ENCODE data around the gene HMGCL.

Gene HMGCL

DNA sequence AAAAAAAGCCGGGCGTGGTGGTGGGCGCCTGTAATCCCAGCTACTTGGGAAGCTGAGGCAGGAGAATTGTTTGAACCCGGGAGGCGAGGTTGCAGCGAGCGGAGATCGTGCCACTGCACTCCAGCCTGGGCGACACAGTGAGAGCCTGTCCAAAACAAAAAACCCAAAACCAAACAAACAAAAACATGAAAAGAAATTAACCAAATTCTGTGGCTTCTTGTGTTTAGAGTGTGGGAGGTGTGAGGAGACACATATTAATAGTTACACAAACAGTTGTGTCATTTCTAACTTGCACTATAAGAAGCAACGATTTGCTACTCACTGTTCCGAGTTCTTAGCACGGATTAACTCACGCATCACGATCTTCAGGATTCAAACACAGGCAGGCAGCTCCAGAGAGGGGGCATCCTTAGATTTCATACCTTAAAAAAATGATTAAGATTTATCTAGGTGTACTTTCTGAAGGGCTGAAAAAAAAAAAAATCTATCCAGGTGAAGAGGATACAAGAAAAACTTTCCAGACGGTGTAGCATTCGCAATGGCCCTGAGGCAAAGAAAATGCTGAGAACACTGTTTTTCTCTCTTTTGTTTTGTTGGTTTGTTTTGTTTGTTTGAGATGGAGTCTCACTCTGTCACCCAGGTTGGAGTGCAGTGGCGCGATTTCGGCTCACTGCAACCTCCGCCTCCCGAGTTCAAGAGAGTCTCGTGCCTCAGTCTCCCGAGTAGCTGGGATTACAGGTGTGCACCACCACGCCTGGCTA, 713 bp upstream of the HMGCL start:
- Histone ChIP-seq H3K18ac (ENCODE audit: low read length) (no peak overlapping the region), H3K9ac (ENCODE audit: low read length) (no peak overlapping the region), H3K4ac (ENCODE audit: low read depth, low read length) (peak overlapping the region; percentile 27), H2AK5ac (ENCODE audit: low read length) (no peak overlapping the region), H2BK5ac (ENCODE audit: low read length) (no peak overlapping the region), H3K27ac (ENCODE audit: low read depth, low read length) (no peak overlapping the region), H3K23ac (ENCODE audit: low read length) (no peak overlapping the region), H3K4me3 (ENCODE audit: low read length) (no peak overlapping the region), H3K79me1 (ENCODE audit: low read length) (peaks cover 2% of the 10 kb centered on the region), H4K8ac (ENCODE audit: low read depth, low read length) (peak overlapping the region; percentile 68), H4K5ac (ENCODE audit: low read length) (no peak overlapping the region), H3K56ac (ENCODE audit: low read length) (peak overlapping the region; percentile 42), H3K36me3 (ENCODE audit: control insufficient read depth, insufficient read depth, low read length) (no peaks in the 10 kb centered on the region), H2BK120ac (ENCODE audit: low read depth, low read length) (no peak overlapping the region), H3K79me2 (ENCODE audit: control insufficient read depth, insufficient read depth, low read length) (no peaks in the 10 kb centered on the region), H3K4me1 (ENCODE audit: control insufficient read depth, low read depth, low read length) (peaks cover 2% of the 10 kb centered on the region), H2BK15ac (replicated peaks; ENCODE audit: low read depth) (no peak overlapping the region), H3K4me2 (ENCODE audit: low read length) (no peak overlapping the region), H3K27me3 (ENCODE audit: insufficient read depth, low read length, poor library complexity) (no peaks in the 10 kb centered on the region)
- no CpG with 5 or more reads among the region's 24 CpGs for WGBS (ENCODE audit: extremely low coverage, insufficient coverage, low lambda C conversion rate)
- DNase-seq = no peak

DNA sequence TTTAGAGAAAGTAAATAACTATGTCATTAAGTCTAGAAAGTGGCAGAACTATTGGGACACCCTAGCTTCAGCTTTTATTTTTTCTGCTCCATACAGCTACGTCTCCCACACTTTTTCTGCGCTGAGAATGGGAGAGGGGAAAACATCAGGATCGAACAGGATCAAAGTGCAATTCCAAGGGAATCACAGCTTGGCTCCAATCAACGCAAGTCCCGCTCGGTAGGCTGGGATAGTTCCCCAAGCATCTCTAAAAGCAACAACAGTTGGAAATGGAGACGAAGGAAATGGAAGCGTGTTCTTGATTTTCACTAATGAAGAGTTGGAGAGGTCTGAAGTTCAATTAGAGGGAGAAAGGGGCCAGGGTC, 536 bp downstream of the HMGCL start:
- no peak for DNase-seq
- H3K23ac ChIP-seq (ENCODE audit: low read length) = no peak overlapping the region
- peak overlapping the region; percentile 97 for H3K9ac ChIP-seq (ENCODE audit: low read length)
- no peak overlapping the region for H3K27ac ChIP-seq (ENCODE audit: low read depth, low read length)
- H3K4me2 ChIP-seq (ENCODE audit: low read length) = peak overlapping the region; percentile 100
- H3K4me3 ChIP-seq (ENCODE audit: low read length) = peak overlapping the region; percentile 99
- peak overlapping the region; percentile 82 for H2AK5ac ChIP-seq (ENCODE audit: low read length)
- H3K18ac ChIP-seq (ENCODE audit: low read length) = peak overlapping the region; percentile 13
- peaks cover 2% of the 10 kb centered on the region for H3K79me1 ChIP-seq (ENCODE audit: low read length)
- H4K5ac ChIP-seq (ENCODE audit: low read length) = peak overlapping the region; percentile 87
- no peak overlapping the region for H3K4ac ChIP-seq (ENCODE audit: low read depth, low read length)
- peaks cover 2% of the 10 kb centered on the region for H3K4me1 ChIP-seq (ENCODE audit: control insufficient read depth, low read depth, low read length)
- no peak overlapping the region for H2BK5ac ChIP-seq (ENCODE audit: low read length)
- no peak overlapping the region for H4K8ac ChIP-seq (ENCODE audit: low read depth, low read length)
- H2BK15ac ChIP-seq (replicated peaks; ENCODE audit: low read depth) = no peak overlapping the region
- H2BK120ac ChIP-seq (ENCODE audit: low read depth, low read length) = no peak overlapping the region
- H3K56ac ChIP-seq (ENCODE audit: low read length) = peak overlapping the region; percentile 99
- H3K79me2 ChIP-seq (ENCODE audit: control insufficient read depth, insufficient read depth, low read length) = no peaks in the 10 kb centered on the region
- H3K36me3 ChIP-seq (ENCODE audit: control insufficient read depth, insufficient read depth, low read length) = no peaks in the 10 kb centered on the region
- WGBS (ENCODE audit: extremely low coverage, insufficient coverage, low lambda C conversion rate) = no CpG with 5 or more reads among the region's 8 CpGs
- no peaks in the 10 kb centered on the region for H3K27me3 ChIP-seq (ENCODE audit: insufficient read depth, low read length, poor library complexity)

DNA sequence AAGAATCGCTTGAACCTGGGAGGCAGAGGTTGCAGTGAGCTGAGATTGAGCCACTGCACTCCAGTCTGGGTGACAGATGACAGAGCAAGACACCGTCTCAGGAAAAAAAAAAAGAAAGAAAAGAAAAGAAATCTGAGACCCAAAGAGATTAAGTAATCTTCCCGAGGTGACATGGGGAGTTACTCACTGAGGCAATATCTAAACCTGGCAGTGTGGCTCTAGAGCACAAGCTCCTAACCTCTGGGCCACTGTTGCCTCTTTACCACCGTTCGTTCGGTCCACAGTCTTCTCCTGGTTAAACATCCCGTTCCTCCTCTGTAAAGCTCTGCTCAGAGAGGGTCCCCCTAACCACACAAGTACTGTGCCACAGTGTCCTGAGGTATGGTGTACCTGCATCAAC, 1.5 kb downstream of the HMGCL start:
- Histone ChIP-seq H3K4ac (ENCODE audit: low read depth, low read length) (no peak overlapping the region), H3K79me1 (ENCODE audit: low read length) (peaks cover 2% of the 10 kb centered on the region), H3K4me1 (ENCODE audit: control insufficient read depth, low read depth, low read length) (peaks cover 2% of the 10 kb centered on the region), H2BK120ac (ENCODE audit: low read depth, low read length) (no peak overlapping the region), H3K9ac (ENCODE audit: low read length) (no peak overlapping the region), H3K4me3 (ENCODE audit: low read length) (no peak overlapping the region), H3K79me2 (ENCODE audit: control insufficient read depth, insufficient read depth, low read length) (no peaks in the 10 kb centered on the region), H3K4me2 (ENCODE audit: low read length) (no peak overlapping the region), H3K56ac (ENCODE audit: low read length) (no peak overlapping the region), H4K5ac (ENCODE audit: low read length) (no peak overlapping the region), H3K18ac (ENCODE audit: low read length) (no peak overlapping the region), H3K27me3 (ENCODE audit: insufficient read depth, low read length, poor library complexity) (no peaks in the 10 kb centered on the region), H2BK5ac (ENCODE audit: low read length) (no peak overlapping the region), H4K8ac (ENCODE audit: low read depth, low read length) (no peak overlapping the region), H3K36me3 (ENCODE audit: control insufficient read depth, insufficient read depth, low read length) (no peaks in the 10 kb centered on the region), H3K27ac (ENCODE audit: low read depth, low read length) (no peak overlapping the region), H2AK5ac (ENCODE audit: low read length) (no peak overlapping the region), H3K23ac (ENCODE audit: low read length) (no peak overlapping the region), H2BK15ac (replicated peaks; ENCODE audit: low read depth) (no peak overlapping the region)
- no peak for DNase-seq
- no CpG with 5 or more reads among the region's 7 CpGs for WGBS (ENCODE audit: extremely low coverage, insufficient coverage, low lambda C conversion rate)

DNA sequence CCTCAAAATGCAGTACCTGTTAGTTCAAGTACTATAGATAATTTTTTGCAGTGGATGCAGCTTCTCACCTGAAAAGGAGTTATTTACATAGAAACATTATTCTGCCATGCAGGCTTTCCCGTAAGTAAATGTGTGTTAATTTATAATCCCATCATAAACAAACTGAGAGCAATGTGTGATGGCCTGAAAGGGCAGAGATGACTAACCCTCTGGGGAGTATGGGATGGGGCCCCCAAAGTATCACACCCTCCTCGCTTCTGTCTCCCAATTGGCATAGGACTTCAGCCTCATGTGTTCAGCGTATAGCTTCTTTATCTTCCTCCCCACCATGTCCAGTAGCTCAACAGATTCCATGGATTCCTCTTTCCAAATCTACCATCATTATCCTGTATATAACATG, 7.6 kb downstream of the HMGCL start:
- no peak overlapping the region for H3K4me2 ChIP-seq (ENCODE audit: low read length)
- no peaks in the 10 kb centered on the region for H3K27me3 ChIP-seq (ENCODE audit: insufficient read depth, low read length, poor library complexity)
- H3K79me1 ChIP-seq (ENCODE audit: low read length) = no peaks in the 10 kb centered on the region
- H3K9ac ChIP-seq (ENCODE audit: low read length) = no peak overlapping the region
- no peak overlapping the region for H3K4ac ChIP-seq (ENCODE audit: low read depth, low read length)
- no peaks in the 10 kb centered on the region for H3K4me1 ChIP-seq (ENCODE audit: control insufficient read depth, low read depth, low read length)
- H4K5ac ChIP-seq (ENCODE audit: low read length) = no peak overlapping the region
- H3K56ac ChIP-seq (ENCODE audit: low read length) = no peak overlapping the region
- no peak overlapping the region for H3K4me3 ChIP-seq (ENCODE audit: low read length)
- DNase-seq = no peak
- H2BK15ac ChIP-seq (replicated peaks; ENCODE audit: low read depth) = no peak overlapping the region
- no peak overlapping the region for H2BK120ac ChIP-seq (ENCODE audit: low read depth, low read length)
- H3K18ac ChIP-seq (ENCODE audit: low read length) = no peak overlapping the region
- H3K23ac ChIP-seq (ENCODE audit: low read length) = no peak overlapping the region
- no peaks in the 10 kb centered on the region for H3K79me2 ChIP-seq (ENCODE audit: control insufficient read depth, insufficient read depth, low read length)
- H2AK5ac ChIP-seq (ENCODE audit: low read length) = no peak overlapping the region
- no peaks in the 10 kb centered on the region for H3K36me3 ChIP-seq (ENCODE audit: control insufficient read depth, insufficient read depth, low read length)
- H3K27ac ChIP-seq (ENCODE audit: low read depth, low read length) = no peak overlapping the region
- WGBS (ENCODE audit: extremely low coverage, insufficient coverage, low lambda C conversion rate) = no CpG with 5 or more reads among the region's 3 CpGs
- H4K8ac ChIP-seq (ENCODE audit: low read depth, low read length) = no peak overlapping the region
- H2BK5ac ChIP-seq (ENCODE audit: low read length) = no peak overlapping the region

DNA sequence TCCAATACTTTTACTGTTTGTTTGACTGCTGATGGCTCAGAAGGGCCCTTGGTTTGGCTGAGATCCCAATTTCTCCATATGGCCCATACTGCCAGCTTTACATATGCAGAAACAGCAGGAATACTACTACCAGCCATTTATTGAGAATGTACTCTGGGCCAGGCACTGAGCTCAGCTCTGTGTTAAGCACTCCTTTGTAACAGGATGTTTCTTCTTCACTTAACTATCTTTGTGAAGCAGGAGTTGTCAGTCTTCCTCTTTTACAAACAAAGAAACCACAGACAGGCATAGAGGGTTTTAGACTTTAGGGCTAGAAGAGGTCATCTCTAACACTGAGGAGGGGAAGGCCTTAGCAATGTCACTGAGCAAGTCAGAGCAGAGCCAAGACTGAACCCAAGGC, 8.3 kb downstream of the HMGCL start:
- Histone ChIP-seq H3K27ac (ENCODE audit: low read depth, low read length) (no peak overlapping the region), H3K36me3 (ENCODE audit: control insufficient read depth, insufficient read depth, low read length) (no peaks in the 10 kb centered on the region), H3K79me2 (ENCODE audit: control insufficient read depth, insufficient read depth, low read length) (no peaks in the 10 kb centered on the region), H4K8ac (ENCODE audit: low read depth, low read length) (no peak overlapping the region), H3K23ac (ENCODE audit: low read length) (no peak overlapping the region), H2BK15ac (replicated peaks; ENCODE audit: low read depth) (no peak overlapping the region), H2AK5ac (ENCODE audit: low read length) (no peak overlapping the region), H3K4me2 (ENCODE audit: low read length) (no peak overlapping the region), H3K4me3 (ENCODE audit: low read length) (no peak overlapping the region), H3K79me1 (ENCODE audit: low read length) (no peaks in the 10 kb centered on the region), H2BK5ac (ENCODE audit: low read length) (no peak overlapping the region), H3K4me1 (ENCODE audit: control insufficient read depth, low read depth, low read length) (no peaks in the 10 kb centered on the region), H3K56ac (ENCODE audit: low read length) (no peak overlapping the region), H3K18ac (ENCODE audit: low read length) (no peak overlapping the region), H2BK120ac (ENCODE audit: low read depth, low read length) (no peak overlapping the region), H4K5ac (ENCODE audit: low read length) (no peak overlapping the region), H3K9ac (ENCODE audit: low read length) (no peak overlapping the region), H3K27me3 (ENCODE audit: insufficient read depth, low read length, poor library complexity) (no peaks in the 10 kb centered on the region), H3K4ac (ENCODE audit: low read depth, low read length) (no peak overlapping the region)
- DNase-seq = no peak

DNA sequence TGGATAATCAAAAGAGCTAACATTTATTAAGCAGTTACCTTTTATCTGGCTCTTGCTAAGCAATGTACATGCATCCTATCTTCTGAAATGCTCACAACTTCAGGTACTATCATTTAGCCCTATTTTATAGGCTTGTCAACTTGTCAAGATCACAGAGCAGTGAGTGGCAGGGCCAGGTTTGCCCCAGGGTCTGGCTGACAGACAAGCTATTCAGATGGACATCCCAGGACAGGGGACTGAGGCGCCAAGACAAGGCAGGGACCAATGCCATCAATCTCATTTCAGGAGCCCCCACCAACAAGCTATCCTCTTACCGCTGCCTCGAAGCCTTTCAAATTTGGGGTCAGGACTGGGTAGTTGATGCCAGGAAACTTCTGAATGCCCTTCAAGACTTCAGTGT, 8.9 kb downstream of the HMGCL start:
- Histone ChIP-seq H3K79me2 (ENCODE audit: control insufficient read depth, insufficient read depth, low read length) (no peaks in the 10 kb centered on the region), H3K27ac (ENCODE audit: low read depth, low read length) (no peak overlapping the region), H3K23ac (ENCODE audit: low read length) (no peak overlapping the region), H3K4me1 (ENCODE audit: control insufficient read depth, low read depth, low read length) (no peaks in the 10 kb centered on the region), H3K9ac (ENCODE audit: low read length) (no peak overlapping the region), H2BK120ac (ENCODE audit: low read depth, low read length) (no peak overlapping the region), H3K36me3 (ENCODE audit: control insufficient read depth, insufficient read depth, low read length) (no peaks in the 10 kb centered on the region), H3K4me2 (ENCODE audit: low read length) (no peak overlapping the region), H4K8ac (ENCODE audit: low read depth, low read length) (no peak overlapping the region), H2BK15ac (replicated peaks; ENCODE audit: low read depth) (no peak overlapping the region), H3K4me3 (ENCODE audit: low read length) (no peak overlapping the region), H4K5ac (ENCODE audit: low read length) (no peak overlapping the region), H2BK5ac (ENCODE audit: low read length) (no peak overlapping the region), H3K79me1 (ENCODE audit: low read length) (no peaks in the 10 kb centered on the region), H3K27me3 (ENCODE audit: insufficient read depth, low read length, poor library complexity) (no peaks in the 10 kb centered on the region), H3K56ac (ENCODE audit: low read length) (no peak overlapping the region), H2AK5ac (ENCODE audit: low read length) (no peak overlapping the region), H3K4ac (ENCODE audit: low read depth, low read length) (no peak overlapping the region), H3K18ac (ENCODE audit: low read length) (no peak overlapping the region)
- no peak for DNase-seq
- no CpG with 5 or more reads among the region's 3 CpGs for WGBS (ENCODE audit: extremely low coverage, insufficient coverage, low lambda C conversion rate)
